K562 (cell line): Measurements from ENCODE around the gene SLC16A4.

ENCODE experiments used
- BACH1 ChIP-seq: fragments of 200-800 bp; sonication (Bioruptor generic); IDR thresholded peaks from 2 replicates; pipeline ENCODE4 v1.6.1; 2016; ENCODE audit warnings: missing genetic modification characterization, missing compliant biosample characterization
- CTCF ChIP-seq, 3 experiments: IDR thresholded peaks in 2 of 3; conservative IDR thresholded peaks in 1 of 3; 2 replicates each; pipeline ENCODE4 v1.5.1; 2011 to 2012; ENCODE audit warnings: low read length in 3 of 3, mild to moderate bottlenecking in 3 of 3, control low read depth in 2 of 3, improper control_type of control experiment in 1 of 3, inconsistent platforms in 1 of 3, low read depth in 1 of 3, mixed read lengths in 1 of 3, moderate library complexity in 1 of 3; ENCODE audit not compliant: insufficient read depth in 2 of 3
- KDM1A ChIP-seq, 2 experiments: fragments of 450-650 bp; IDR thresholded peaks; 2 replicates each; pipeline ENCODE4 v1.6.1; 2016; ENCODE audit warnings: mild to moderate bottlenecking in 2 of 2
- POLR2AphosphoS5 ChIP-seq: IDR thresholded peaks from 2 replicates; pipeline ENCODE4 v1.6.1; 2011; ENCODE audit warnings: mild to moderate bottlenecking, low read depth, low read length, moderate library complexity; ENCODE audit not compliant: control insufficient read depth, insufficient read depth
- RBBP5 ChIP-seq: fragments of 200-600 bp; sonication (generic); IDR thresholded peaks from 2 replicates; pipeline ENCODE4 v1.6.1; 2012; ENCODE audit warnings: borderline replicate concordance, mild to moderate bottlenecking, low read length, control low read depth, inconsistent platforms; ENCODE audit not compliant: insufficient read depth, poor library complexity, severe bottlenecking
- RUNX1 ChIP-seq: sonication (generic); IDR thresholded peaks from 2 replicates; pipeline ENCODE4 v1.6.1; 2016; ENCODE audit warnings: antibody characterized with exemption, low read depth
- SIN3A ChIP-seq, 2 experiments: fragments of 150-350 bp in 1 of 2; IDR thresholded peaks; 2 replicates each; pipeline ENCODE4 v1.6.1; 2011 to 2016; ENCODE audit warnings: borderline replicate concordance in 2 of 2, low read depth in 2 of 2, low read length in 2 of 2, mild to moderate bottlenecking in 2 of 2, moderate library complexity in 2 of 2; ENCODE audit not compliant: control insufficient read depth in 1 of 2
- SMARCC2 ChIP-seq: fragments of 450-650 bp; IDR thresholded peaks from 2 replicates; pipeline ENCODE4 v1.6.1; 2017; ENCODE audit warnings: antibody characterized with exemption, moderate library complexity, mild to moderate bottlenecking, low read depth
- TSHZ1 ChIP-seq: fragments of 250-450 bp; sonication (Bioruptor Pico); IDR thresholded peaks from 2 replicates; pipeline ENCODE4 v1.4.0; 2020; ENCODE audit warnings: mild to moderate bottlenecking, moderate library complexity
- ZNF263 ChIP-seq: sonication (generic); formaldehyde crosslinking; IDR thresholded peaks from 2 replicates; pipeline ENCODE4 v1.8.0; 2022; ENCODE audit warnings: mild to moderate bottlenecking, missing genetic modification reagents, borderline replicate concordance
- ZNF408 ChIP-seq: fragments of 250-450 bp; sonication (Bioruptor Pico); IDR thresholded peaks from 2 replicates; pipeline ENCODE4 v1.4.0; 2020; ENCODE audit warnings: low read depth, mild to moderate bottlenecking, moderate library complexity
- ZNF589 ChIP-seq: fragments of 200-800 bp; sonication (Bioruptor generic); IDR thresholded peaks from 2 replicates; pipeline ENCODE4 v1.6.1; 2016; ENCODE audit warnings: low read depth, missing genetic modification characterization, missing compliant biosample characterization

GRCh38 chr1:110355321-110355720 lies 35.5 kb downstream of the SLC16A4 start:
- TF ChIP-seq ZNF408 (CRISPR knock-in tag) (no peak), CTCF (IDR thresholded peaks at IDR 0.05 in 2 of 3, conservative IDR thresholded peaks at IDR 0.05 in 1 of 3; ENCODE audit: insufficient read depth in 2 of 3, low read depth in 1 of 3, low read length in 3 of 3) (no peak), SMARCC2 (no peak), RUNX1 (no peak), BACH1 (no peak), POLR2AphosphoS5 (no peak), SIN3A (IDR thresholded peaks at IDR 0.05; ENCODE audit: borderline replicate concordance in 2 of 2, control insufficient read depth in 1 of 2, low read depth in 2 of 2, low read length in 2 of 2) (no peak), RBBP5 (no peak), ZNF263 (CRISPR knock-in tag) (no peak), ZNF589 (CRISPR knock-in tag) (no peak), KDM1A (IDR thresholded peaks at IDR 0.05) (no peak), TSHZ1 (CRISPR knock-in tag) (no peak)
